ENCODE results near the gene SLC22A2. TPM values are rescaled to one million over a fixed set of nuclear protein-coding genes. Genes with fewer than 3 reads are reported as not detected.
"Not testable (repeated sequence)": the region's sequence is repeated elsewhere in the genome, so short reads cannot be mapped to it uniquely, and the experiment has no call there.

SLC22A2 gene
- polyA plus RNA-seq (2014; cell fraction: cytosol; rRNA removed), result not detected in 2 replicates
- not detected in 2 replicates for polyA plus RNA-seq (2014; cell fraction: nucleus; rRNA removed)

- DNase-seq (ENCODE audit: low spot score), result no peak
These were observed at the start of gene SLC22A2 for GRCh38 chr6:160258346-160259142. Gene SLC22A2, minus strand, starts transcription at chr6:160258821. Its CDS starts 64 bp downstream, at chr6:160258757.

GRCh38 chr6:160305926-160306713 is 47.5 kb upstream of the SLC22A2 start:
- DNase-seq (ENCODE audit: low spot score), result no peak

- no peak for DNase-seq (ENCODE audit: low spot score)
These were observed 45.2 kb upstream of the SLC22A2 start for GRCh38 chr6:160303806-160304205.

- not testable (repeated sequence) for DNase-seq (ENCODE audit: low spot score)
These were observed 43.9 kb upstream of the SLC22A2 start for GRCh38 chr6:160302431-160303082.

- DNase-seq (ENCODE audit: low spot score), result no peak
These were observed 42.7 kb upstream of the SLC22A2 start for GRCh38 chr6:160301339-160301738.

- DNase-seq (ENCODE audit: low spot score), result no peak
These were observed 41.6 kb upstream of the SLC22A2 start for GRCh38 chr6:160300076-160300695.

GRCh38 chr6:160299559-160299958 is 40.9 kb upstream of the SLC22A2 start:
- no peak for DNase-seq (ENCODE audit: low spot score)

GRCh38 chr6:160298121-160298520 is 39.5 kb upstream of the SLC22A2 start:
- no peak for DNase-seq (ENCODE audit: low spot score)

- DNase-seq (ENCODE audit: low spot score), result no peak
These were observed 38.7 kb upstream of the SLC22A2 start for GRCh38 chr6:160297310-160297709.

- no peak for DNase-seq (ENCODE audit: low spot score)
These were observed 35.2 kb upstream of the SLC22A2 start for GRCh38 chr6:160293844-160294243.

GRCh38 chr6:160285541-160286105 is 27.0 kb upstream of the SLC22A2 start:
- no peak for DNase-seq (ENCODE audit: low spot score)

- no peak for DNase-seq (ENCODE audit: low spot score)
These were observed 26.0 kb upstream of the SLC22A2 start for GRCh38 chr6:160284575-160284974.

- no peak for DNase-seq (ENCODE audit: low spot score)
These were observed 23.8 kb upstream of the SLC22A2 start for GRCh38 chr6:160282444-160282843.

GRCh38 chr6:160279850-160280249 is 21.2 kb upstream of the SLC22A2 start:
- DNase-seq (ENCODE audit: low spot score), result no peak

GRCh38 chr6:160278786-160279310 is 20.2 kb upstream of the SLC22A2 start:
- DNase-seq (ENCODE audit: low spot score), result no peak

GRCh38 chr6:160278311-160278710 is 19.7 kb upstream of the SLC22A2 start:
- DNase-seq (ENCODE audit: low spot score), result no peak

GRCh38 chr6:160277546-160277945 is 18.9 kb upstream of the SLC22A2 start:
- DNase-seq (ENCODE audit: low spot score), result no peak

GRCh38 chr6:160277144-160277543 is 18.5 kb upstream of the SLC22A2 start:
- DNase-seq (ENCODE audit: low spot score), result no peak

GRCh38 chr6:160276126-160276525 is 17.5 kb upstream of the SLC22A2 start:
- DNase-seq (ENCODE audit: low spot score), result no peak

GRCh38 chr6:160275511-160276003 is 16.9 kb upstream of the SLC22A2 start:
- DNase-seq (ENCODE audit: low spot score), result no peak

All from SK-N-DZ (cell line).